ENCODE measurements around the gene KRTAP5-3.

DNA sequence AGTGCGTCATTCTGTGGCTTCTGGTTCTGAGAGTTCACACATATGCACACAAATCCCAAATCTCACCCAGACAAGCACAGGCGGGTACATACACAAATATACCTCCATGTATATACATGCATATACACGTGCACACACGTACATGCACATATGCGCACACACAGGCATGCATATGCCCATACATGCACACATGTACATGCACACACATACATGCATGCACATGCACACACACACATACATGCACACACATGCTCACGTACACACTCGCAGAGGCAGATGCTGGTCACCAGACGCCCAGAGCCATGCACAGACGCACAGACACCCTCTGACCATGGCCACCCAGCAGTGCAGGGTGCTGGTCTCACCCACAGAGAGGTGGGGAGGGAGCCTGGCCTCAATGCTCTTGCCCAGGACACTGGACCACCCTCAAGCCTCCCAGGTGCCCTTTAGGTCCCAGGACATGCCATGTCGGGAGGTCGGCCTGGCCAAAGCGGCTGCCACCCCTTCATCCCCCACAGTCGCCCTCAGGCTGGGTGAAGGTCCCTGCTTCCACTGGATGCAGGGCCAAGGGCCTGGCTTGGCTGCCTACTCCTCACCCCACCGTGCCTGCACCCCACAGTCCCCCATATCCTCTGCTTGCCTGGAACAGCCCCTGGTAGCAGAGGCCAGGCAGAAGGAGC is 45.7 kb downstream of the KRTAP5-3 start:
- TF ChIP-seq, protein P1, sequence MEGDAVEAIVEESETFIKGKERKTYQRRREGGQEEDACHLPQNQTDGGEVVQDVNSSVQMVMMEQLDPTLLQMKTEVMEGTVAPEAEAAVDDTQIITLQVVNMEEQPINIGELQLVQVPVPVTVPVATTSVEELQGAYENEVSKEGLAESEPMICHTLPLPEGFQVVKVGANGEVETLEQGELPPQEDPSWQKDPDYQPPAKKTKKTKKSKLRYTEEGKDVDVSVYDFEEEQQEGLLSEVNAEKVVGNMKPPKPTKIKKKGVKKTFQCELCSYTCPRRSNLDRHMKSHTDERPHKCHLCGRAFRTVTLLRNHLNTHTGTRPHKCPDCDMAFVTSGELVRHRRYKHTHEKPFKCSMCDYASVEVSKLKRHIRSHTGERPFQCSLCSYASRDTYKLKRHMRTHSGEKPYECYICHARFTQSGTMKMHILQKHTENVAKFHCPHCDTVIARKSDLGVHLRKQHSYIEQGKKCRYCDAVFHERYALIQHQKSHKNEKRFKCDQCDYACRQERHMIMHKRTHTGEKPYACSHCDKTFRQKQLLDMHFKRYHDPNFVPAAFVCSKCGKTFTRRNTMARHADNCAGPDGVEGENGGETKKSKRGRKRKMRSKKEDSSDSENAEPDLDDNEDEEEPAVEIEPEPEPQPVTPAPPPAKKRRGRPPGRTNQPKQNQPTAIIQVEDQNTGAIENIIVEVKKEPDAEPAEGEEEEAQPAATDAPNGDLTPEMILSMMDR (IDR thresholded peaks at IDR 0.05; ENCODE audit: poor library complexity, severe bottlenecking), result no peak
- TF ChIP-seq POLR2AphosphoS5 (IDR thresholded peaks at IDR 0.05) (peak; percentile 2), SMC3 (conservative IDR thresholded peaks at IDR 0.05; ENCODE audit: poor library complexity) (no peak), TAF1 (IDR thresholded peaks at IDR 0.05; ENCODE audit: low read depth) (no peak), EZH2 (IDR thresholded peaks at IDR 0.05; ENCODE audit: borderline replicate concordance, insufficient read depth, low read length, poor library complexity, severe bottlenecking) (no peak), EP300 (conservative IDR thresholded peaks at IDR 0.05; ENCODE audit: poor library complexity, severe bottlenecking) (no peak)
- TF ChIP-seq, protein P2, sequence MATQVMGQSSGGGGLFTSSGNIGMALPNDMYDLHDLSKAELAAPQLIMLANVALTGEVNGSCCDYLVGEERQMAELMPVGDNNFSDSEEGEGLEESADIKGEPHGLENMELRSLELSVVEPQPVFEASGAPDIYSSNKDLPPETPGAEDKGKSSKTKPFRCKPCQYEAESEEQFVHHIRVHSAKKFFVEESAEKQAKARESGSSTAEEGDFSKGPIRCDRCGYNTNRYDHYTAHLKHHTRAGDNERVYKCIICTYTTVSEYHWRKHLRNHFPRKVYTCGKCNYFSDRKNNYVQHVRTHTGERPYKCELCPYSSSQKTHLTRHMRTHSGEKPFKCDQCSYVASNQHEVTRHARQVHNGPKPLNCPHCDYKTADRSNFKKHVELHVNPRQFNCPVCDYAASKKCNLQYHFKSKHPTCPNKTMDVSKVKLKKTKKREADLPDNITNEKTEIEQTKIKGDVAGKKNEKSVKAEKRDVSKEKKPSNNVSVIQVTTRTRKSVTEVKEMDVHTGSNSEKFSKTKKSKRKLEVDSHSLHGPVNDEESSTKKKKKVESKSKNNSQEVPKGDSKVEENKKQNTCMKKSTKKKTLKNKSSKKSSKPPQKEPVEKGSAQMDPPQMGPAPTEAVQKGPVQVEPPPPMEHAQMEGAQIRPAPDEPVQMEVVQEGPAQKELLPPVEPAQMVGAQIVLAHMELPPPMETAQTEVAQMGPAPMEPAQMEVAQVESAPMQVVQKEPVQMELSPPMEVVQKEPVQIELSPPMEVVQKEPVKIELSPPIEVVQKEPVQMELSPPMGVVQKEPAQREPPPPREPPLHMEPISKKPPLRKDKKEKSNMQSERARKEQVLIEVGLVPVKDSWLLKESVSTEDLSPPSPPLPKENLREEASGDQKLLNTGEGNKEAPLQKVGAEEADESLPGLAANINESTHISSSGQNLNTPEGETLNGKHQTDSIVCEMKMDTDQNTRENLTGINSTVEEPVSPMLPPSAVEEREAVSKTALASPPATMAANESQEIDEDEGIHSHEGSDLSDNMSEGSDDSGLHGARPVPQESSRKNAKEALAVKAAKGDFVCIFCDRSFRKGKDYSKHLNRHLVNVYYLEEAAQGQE (IDR thresholded peaks at IDR 0.05; ENCODE audit: borderline replicate concordance), result no peak
